ENCODE measurements around the gene RETREG2.

The RETREG2 gene

DNA sequence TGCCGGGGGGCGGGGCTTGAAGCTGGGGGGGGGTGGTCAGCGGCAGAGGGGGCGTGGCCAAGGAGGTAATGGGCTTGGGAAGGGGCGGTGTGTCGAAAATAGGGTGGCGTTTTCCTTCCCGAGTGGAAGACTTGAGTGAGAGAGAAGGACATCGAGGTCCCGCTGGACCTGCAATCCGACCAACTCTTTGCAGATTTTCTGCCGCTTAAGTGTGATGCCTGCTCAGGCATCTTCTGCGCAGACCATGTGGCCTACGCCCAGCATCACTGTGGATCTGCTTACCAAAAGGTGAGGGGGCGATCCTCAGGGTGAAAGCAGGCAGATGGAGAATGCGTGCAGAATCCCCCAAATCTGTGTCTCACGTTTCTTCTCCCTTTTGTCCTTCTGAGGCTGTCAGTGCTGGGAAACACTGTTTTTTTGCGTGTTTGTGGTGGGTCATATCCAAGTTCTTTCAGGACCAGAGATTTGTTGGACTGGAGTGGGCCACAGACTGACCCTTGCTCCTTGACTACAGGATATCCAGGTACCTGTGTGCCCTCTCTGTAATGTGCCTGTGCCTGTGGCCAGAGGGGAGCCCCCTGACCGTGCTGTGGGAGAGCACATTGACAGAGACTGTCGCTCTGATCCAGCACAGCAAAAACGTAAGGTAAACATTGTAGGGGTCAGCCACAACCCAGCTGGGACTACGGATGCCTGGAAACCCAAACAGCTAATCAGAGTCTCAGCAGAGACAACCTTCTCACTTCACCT lies 29.2 kb downstream of the RETREG2 start:
- H3K4ac ChIP-seq (ENCODE audit: low read depth in 1 of 2, low read length in 2 of 2) = peak overlapping the region; percentile 34 to 83
- H2BK15ac ChIP-seq (ENCODE audit: low read depth, poor library complexity, severe bottlenecking) = no peak overlapping the region
- H3K27me3 ChIP-seq (ENCODE audit: control insufficient read depth in 1 of 2, insufficient read depth in 1 of 2, low read length in 2 of 2) = no peaks in the 10 kb centered on the region
- no peak overlapping the region for H3K23ac ChIP-seq (ENCODE audit: low read length in 2 of 2)
- no peak overlapping the region for H4K91ac ChIP-seq (ENCODE audit: low read length)
- H3K79me1 ChIP-seq (replicated peaks; ENCODE audit: low read length, poor library complexity, severe bottlenecking) = peaks cover 8% of the 10 kb centered on the region
- peaks cover 33 to 43% of the 10 kb centered on the region in 2 experiments for H3K36me3 ChIP-seq (ENCODE audit: control insufficient read depth in 1 of 2, insufficient read depth in 2 of 2, low read depth in 1 of 2, low read length in 2 of 2)
- H3K18ac ChIP-seq (ENCODE audit: low read depth in 1 of 2, low read length in 2 of 2) = peak overlapping the region in 1 of 2 experiments; percentile 58
- peak overlapping the region; percentile 31 for H2AK5ac ChIP-seq (ENCODE audit: low read length, severe bottlenecking)
- H3K4me1 ChIP-seq (ENCODE audit: control insufficient read depth, insufficient read depth, low read depth, low read length) = peaks cover 14% of the 10 kb centered on the region
- H2BK5ac ChIP-seq (ENCODE audit: low read depth, low read length, poor library complexity, severe bottlenecking) = no peak overlapping the region
- no peaks in the 10 kb centered on the region for H3K9me3 ChIP-seq (ENCODE audit: control insufficient read depth, low read length)
- peak overlapping the region; percentile 3 for H3K27ac ChIP-seq (ENCODE audit: low read length, poor library complexity, severe bottlenecking)
- H2AFZ ChIP-seq (ENCODE audit: low read depth, low read length) = peak overlapping the region; percentile 20
- peak overlapping the region; percentile 83 for H3K9ac ChIP-seq (ENCODE audit: low read length)
- H4K8ac ChIP-seq (ENCODE audit: low read length) = peak overlapping the region; percentile 57
- H2BK120ac ChIP-seq (ENCODE audit: low read depth, low read length) = peak overlapping the region; percentile 38
- peak overlapping the region; percentile 14 to 81 for H2BK12ac ChIP-seq (ENCODE audit: low read length in 2 of 2)
- H3K4me3 ChIP-seq (ENCODE audit: insufficient read depth in 1 of 2, low read depth in 1 of 2, low read length in 2 of 2) = peak overlapping the region; percentile 76 to 87
- DNase-seq = peak; percentile 43
- H3K4me2 ChIP-seq (ENCODE audit: low read length, poor library complexity, severe bottlenecking) = peak overlapping the region; percentile 44
- H3K14ac ChIP-seq (ENCODE audit: low read length in 2 of 2) = peak overlapping the region in 1 of 2 experiments; percentile 64
- 23% methylated on average over 21 of the region's 22 CpGs for WGBS

GRCh38 chr2:219207884-219208740 lies 30.0 kb downstream of the RETREG2 start:
- H3K4me1 ChIP-seq (ENCODE audit: control insufficient read depth, insufficient read depth, low read depth, low read length) = peaks cover 14% of the 10 kb centered on the region
- peak overlapping the region; percentile 83 for H3K9ac ChIP-seq (ENCODE audit: low read length)
- peak overlapping the region in 1 of 2 experiments; percentile 83 for H3K4ac ChIP-seq (ENCODE audit: low read depth in 1 of 2, low read length in 2 of 2)
- 85% methylated on average over 16 of the region's 17 CpGs for WGBS
- H3K23ac ChIP-seq (ENCODE audit: low read length in 2 of 2) = no peak overlapping the region
- H3K36me3 ChIP-seq (ENCODE audit: control insufficient read depth in 1 of 2, insufficient read depth in 2 of 2, low read depth in 1 of 2, low read length in 2 of 2) = peaks cover 40 to 50% of the 10 kb centered on the region in 2 experiments
- H3K14ac ChIP-seq (ENCODE audit: low read length in 2 of 2) = no peak overlapping the region
- H2AK5ac ChIP-seq (ENCODE audit: low read length, severe bottlenecking) = peak overlapping the region; percentile 21
- H4K8ac ChIP-seq (ENCODE audit: low read length) = peak overlapping the region; percentile 57
- no peaks in the 10 kb centered on the region for H3K27me3 ChIP-seq (ENCODE audit: control insufficient read depth in 1 of 2, insufficient read depth in 1 of 2, low read length in 2 of 2)
- no peak overlapping the region for H2BK15ac ChIP-seq (ENCODE audit: low read depth, poor library complexity, severe bottlenecking)
- peak overlapping the region in 1 of 2 experiments; percentile 45 for H2BK12ac ChIP-seq (ENCODE audit: low read length in 2 of 2)
- H3K27ac ChIP-seq (ENCODE audit: low read length, poor library complexity, severe bottlenecking) = peak overlapping the region; percentile 3
- H3K79me1 ChIP-seq (replicated peaks; ENCODE audit: low read length, poor library complexity, severe bottlenecking) = peaks cover 10% of the 10 kb centered on the region
- H3K9me3 ChIP-seq (ENCODE audit: control insufficient read depth, low read length) = no peaks in the 10 kb centered on the region
- H2BK120ac ChIP-seq (ENCODE audit: low read depth, low read length) = peak overlapping the region; percentile 38
- no peak overlapping the region for H4K91ac ChIP-seq (ENCODE audit: low read length)
- H3K4me3 ChIP-seq (ENCODE audit: insufficient read depth in 1 of 2, low read depth in 1 of 2, low read length in 2 of 2) = peak overlapping the region in 1 of 2 experiments; percentile 87
- peak overlapping the region; percentile 44 for H3K4me2 ChIP-seq (ENCODE audit: low read length, poor library complexity, severe bottlenecking)
- DNase-seq = peak; percentile 50
- H2AFZ ChIP-seq (ENCODE audit: low read depth, low read length) = no peak overlapping the region
- no peak overlapping the region for H2BK5ac ChIP-seq (ENCODE audit: low read depth, low read length, poor library complexity, severe bottlenecking)
- H3K18ac ChIP-seq (ENCODE audit: low read depth in 1 of 2, low read length in 2 of 2) = peak overlapping the region in 1 of 2 experiments; percentile 58

GRCh38 chr2:219209236-219210195 lies 31.4 kb downstream of the RETREG2 start:
- H2BK12ac ChIP-seq (ENCODE audit: low read length in 2 of 2) = peak overlapping the region in 1 of 2 experiments; percentile 11
- H4K91ac ChIP-seq (ENCODE audit: low read length) = no peak overlapping the region
- peaks cover 14% of the 10 kb centered on the region for H3K4me1 ChIP-seq (ENCODE audit: control insufficient read depth, insufficient read depth, low read depth, low read length)
- H3K79me1 ChIP-seq (replicated peaks; ENCODE audit: low read length, poor library complexity, severe bottlenecking) = peaks cover 12% of the 10 kb centered on the region
- no peak overlapping the region for H2BK120ac ChIP-seq (ENCODE audit: low read depth, low read length)
- no peak for DNase-seq
- H2AK5ac ChIP-seq (ENCODE audit: low read length, severe bottlenecking) = no peak overlapping the region
- H3K9ac ChIP-seq (ENCODE audit: low read length) = no peak overlapping the region
- H3K14ac ChIP-seq (ENCODE audit: low read length in 2 of 2) = no peak overlapping the region
- H3K4me3 ChIP-seq (ENCODE audit: insufficient read depth in 1 of 2, low read depth in 1 of 2, low read length in 2 of 2) = no peak overlapping the region
- H3K4ac ChIP-seq (ENCODE audit: low read depth in 1 of 2, low read length in 2 of 2) = peak overlapping the region in 1 of 2 experiments; percentile 73
- H2AFZ ChIP-seq (ENCODE audit: low read depth, low read length) = no peak overlapping the region
- no peak overlapping the region for H4K8ac ChIP-seq (ENCODE audit: low read length)
- WGBS = 95% methylated on average over 16 of the region's 18 CpGs
- H3K27me3 ChIP-seq (ENCODE audit: control insufficient read depth in 1 of 2, insufficient read depth in 1 of 2, low read length in 2 of 2) = no peaks in the 10 kb centered on the region
- no peak overlapping the region for H2BK15ac ChIP-seq (ENCODE audit: low read depth, poor library complexity, severe bottlenecking)
- H3K4me2 ChIP-seq (ENCODE audit: low read length, poor library complexity, severe bottlenecking) = no peak overlapping the region
- H3K18ac ChIP-seq (ENCODE audit: low read depth in 1 of 2, low read length in 2 of 2) = no peak overlapping the region
- H3K23ac ChIP-seq (ENCODE audit: low read length in 2 of 2) = no peak overlapping the region
- peaks cover 54 to 64% of the 10 kb centered on the region in 2 experiments for H3K36me3 ChIP-seq (ENCODE audit: control insufficient read depth in 1 of 2, insufficient read depth in 2 of 2, low read depth in 1 of 2, low read length in 2 of 2)
- H3K27ac ChIP-seq (ENCODE audit: low read length, poor library complexity, severe bottlenecking) = no peak overlapping the region
- H3K9me3 ChIP-seq (ENCODE audit: control insufficient read depth, low read length) = no peaks in the 10 kb centered on the region
- H2BK5ac ChIP-seq (ENCODE audit: low read depth, low read length, poor library complexity, severe bottlenecking) = no peak overlapping the region

Data from mesenchymal stem cell (in vitro differentiated cells and primary cell).